HCT116 (cell line): Measurements from ENCODE around the gene HAO2. TPM values are rescaled to one million over a fixed set of nuclear protein-coding genes. Genes with fewer than 3 reads are reported as not detected.

Experiments used
- ATAC-seq: fragments of 200-7000 bp; cut with Tn5 transposase; 2 replicates; pipeline ENCODE4 v1.9.1; 2020; ENCODE audit warnings: mild to moderate bottlenecking, moderate library complexity
- BruUV-seq: library from RNA; stranded (reverse); fragments of 400-500 nt; replicated peaks from 2 replicates; lab custom pipeline; 2021; lab: Mats Ljungman, UMichigan
- CTCF ChIA-PET: fragments of 300-600 bp; sonication (Branson Sonifier 250); formaldehyde crosslinking; loops from one replicate; lab custom pipeline; 2021; ENCODE audit warnings: antibody characterized with exemption; lab: Charles Lee
- POLR2A ChIA-PET: fragments of 300-600, 350-600 bp; sonication (Branson Sonifier 250); formaldehyde crosslinking; loops from one replicate; lab custom pipeline; 2021; ENCODE audit warnings: antibody characterized with exemption; lab: Charles Lee
- RAD21 ChIA-PET, 2 experiments: fragments of 300-600 bp; sonication (Branson Sonifier 250); formaldehyde crosslinking; loops; one replicate each; lab custom pipeline; 2023; ENCODE audit warnings: low total read pairs in 2 of 2; ENCODE audit not compliant: uncharacterized antibody in 2 of 2, unreplicated experiment in 2 of 2, low non-redundant PET in 1 of 2; lab: Charles Lee
- DNase-seq: peaks from one replicate; pipeline ENCODE4 v3.0.0-alpha.2; 2010; ENCODE audit warnings: low read depth, low spot score
- H2AFZ ChIP-seq: fragments of 200-600 bp; shearing (Covaris generic), sonication (generic); 2 replicates; pipeline ENCODE4 v1.6.1; 2017; ENCODE audit warnings: low read depth, mixed run types, mixed read lengths, antibody characterized with exemption, low read length; ENCODE audit not compliant: poor library complexity, severe bottlenecking
- H3K27ac ChIP-seq: 2 replicates; pipeline ENCODE4 v1.5.1; 2012; ENCODE audit warnings: low read depth, low read length
- H3K27me3 ChIP-seq: fragments of 200-600 bp; sonication (generic); 2 replicates; pipeline ENCODE4 v1.6.1; 2016; ENCODE audit warnings: mixed run types, low read length, mixed read lengths; ENCODE audit not compliant: insufficient read depth
- H3K36me3 ChIP-seq, 2 experiments: fragments of 200-500 bp in 1 of 2; fragments of 200-600 bp in 1 of 2; sonication (Bioruptor generic) in 1 of 2; sonication (generic) in 1 of 2; 2 replicates each; pipeline versions ENCODE4 v1.5.1 to v1.6.1; 2014 to 2016; ENCODE audit warnings: low read length in 2 of 2, inconsistent platforms in 1 of 2, mixed read lengths in 1 of 2, mixed run types in 1 of 2; ENCODE audit not compliant: insufficient read depth in 2 of 2, control insufficient read depth in 1 of 2
- H3K4me1 ChIP-seq, 2 experiments: fragments of 200-600 bp in 1 of 2; sonication (generic) in 1 of 2; 2 replicates each; pipeline versions ENCODE4 v1.5.1 to v1.6.1; 2012 to 2017; ENCODE audit warnings: low read length in 2 of 2, inconsistent platforms in 1 of 2, mild to moderate bottlenecking in 1 of 2, mixed read lengths in 1 of 2, mixed run types in 1 of 2, moderate library complexity in 1 of 2; ENCODE audit not compliant: insufficient read depth in 2 of 2, control insufficient read depth in 1 of 2
- H3K4me2 ChIP-seq: fragments of 200-600 bp; sonication (generic); 2 replicates; pipeline ENCODE4 v1.6.1; 2017; ENCODE audit warnings: mixed run types, low read length, mixed read lengths
- H3K4me3 ChIP-seq, 2 experiments: fragments of 200-600 bp in 1 of 2; sonication (generic) in 1 of 2; replicated peaks in 1 of 2; 2 replicates each; pipeline ENCODE4 v1.5.1; 2011 to 2016; ENCODE audit warnings: low read length in 2 of 2, control low read depth in 1 of 2, low read depth in 1 of 2, mild to moderate bottlenecking in 1 of 2, mixed read lengths in 1 of 2, mixed run types in 1 of 2
- H3K79me2 ChIP-seq: fragments of 200-600 bp; sonication (generic); 2 replicates; pipeline ENCODE4 v1.6.1; 2017; ENCODE audit warnings: mild to moderate bottlenecking, mixed run types, low read length, moderate library complexity, mixed read lengths; ENCODE audit not compliant: insufficient read depth
- H3K9ac ChIP-seq: fragments of 200-600 bp; sonication (generic); 2 replicates; pipeline ENCODE4 v1.6.1; 2016; ENCODE audit warnings: low read length, mixed read lengths
- H3K9me2 ChIP-seq: fragments of 200-600 bp; sonication (generic), shearing (Covaris generic); 2 replicates; pipeline ENCODE4 v1.6.1; 2017; ENCODE audit warnings: mixed run types, mild to moderate bottlenecking, moderate library complexity; ENCODE audit not compliant: insufficient read depth
- H3K9me3 ChIP-seq, 2 experiments: fragments of 200-500 bp in 1 of 2; fragments of 200-600 bp in 1 of 2; sonication (Bioruptor generic) in 1 of 2; sonication (generic) in 1 of 2; 2 replicates each; pipeline ENCODE4 v1.6.1; 2014 to 2017; ENCODE audit warnings: low read length in 2 of 2, mixed read lengths in 2 of 2, inconsistent platforms in 1 of 2, low read depth in 1 of 2, mild to moderate bottlenecking in 1 of 2, mixed run types in 1 of 2, moderate library complexity in 1 of 2; ENCODE audit not compliant: control insufficient read depth in 1 of 2, insufficient read depth in 1 of 2
- H4K20me1 ChIP-seq: fragments of 200-600 bp; sonication (generic), shearing (Covaris generic); 2 replicates; pipeline ENCODE4 v1.6.1; 2017; ENCODE audit warnings: mixed run types, mild to moderate bottlenecking, moderate library complexity; ENCODE audit not compliant: insufficient read depth
- SP1 ChIP-seq: IDR thresholded peaks from 2 replicates; pipeline ENCODE4 v1.6.1; 2012; ENCODE audit warnings: low read depth
- ZFX ChIP-seq: fragments of 450-650 bp; IDR thresholded peaks from 2 replicates; pipeline ENCODE4 v1.6.1; 2017
- intact Hi-C: fragments of 100-400 bp; cut with micrococcal nuclease; formaldehyde crosslinking; loops from 2 replicates; pipeline ENCODE4 v1.10.0; 2022
- total RNA-seq: library from RNA; stranded (reverse); gene quantifications from one replicate; pipeline ENCODE4 v1.2.1, GENCODE V29; 2021; ENCODE audit not compliant: unreplicated experiment

HAO2 gene
- total RNA-seq, 1 experiment from 2014 or later: not detected

GRCh38 chr1:119364640-119365039 lies 3.9 kb upstream of the HAO2 start:
- H3K27me3 ChIP-seq: peaks cover 16% of the 10 kb centered on the region
- no peaks in the 10 kb centered on the region for H3K9me2 ChIP-seq
- no peaks in the 10 kb centered on the region for H3K4me1 ChIP-seq
- CTCF ChIA-PET: no interaction called here
- POLR2A ChIA-PET: no interaction called here
- H3K4me3 ChIP-seq: no peak overlapping the region
- H3K27ac ChIP-seq: no peak overlapping the region
- H4K20me1 ChIP-seq: no peaks in the 10 kb centered on the region
- H3K79me2 ChIP-seq: no peaks in the 10 kb centered on the region
- no peak overlapping the region for H3K4me2 ChIP-seq
- H3K9ac ChIP-seq: no peak overlapping the region
- ATAC-seq: no peak
- BruUV-seq: no TSS peak
- intact Hi-C loops: no loop called here
- no peaks in the 10 kb centered on the region for H3K36me3 ChIP-seq
- H3K9me3 ChIP-seq: no peaks in the 10 kb centered on the region
- no peak for DNase-seq
- no peak overlapping the region for H2AFZ ChIP-seq
- TF ChIP-seq ZFX: no peak
- RAD21 ChIA-PET: no interaction called here

GRCh38 chr1:119366424-119366823 lies 2.2 kb upstream of the HAO2 start:
- Histone ChIP-seq H3K4me1 (no peaks in the 10 kb centered on the region), H4K20me1 (no peaks in the 10 kb centered on the region), H3K79me2 (no peaks in the 10 kb centered on the region), H3K27me3 (peaks cover 20% of the 10 kb centered on the region), H3K9me3 (no peaks in the 10 kb centered on the region), H3K9me2 (no peaks in the 10 kb centered on the region), H3K27ac (no peak overlapping the region), H3K4me2 (no peak overlapping the region), H3K9ac (no peak overlapping the region), H3K36me3 (no peaks in the 10 kb centered on the region), H3K4me3 (no peak overlapping the region), H2AFZ (no peak overlapping the region)
- ChIA-PET CTCF (interaction anchor here (1.0 to 2.9 kb wide), 4 partner anchors 91 to 1289 kb away, joined by 3 to 18 read pairs (median 6); partner anchors contain the start of gene WARS2), POLR2A (no interaction called here), RAD21 (no interaction called here)
- intact Hi-C loops: loop anchor here (2.0 kb wide), 2 partner anchors 50 to 1216 kb away; no protein-coding TSS in a partner anchor
- DNase-seq (no peak), ATAC-seq (no peak)
- no TSS peak for BruUV-seq
- TF ChIP-seq SP1: no peak
